WTC11 (cell line): Measurements from ENCODE around the gene CNPY1.

Source experiments
- ATF2 ChIP-seq: sonication (generic); formaldehyde crosslinking; IDR thresholded peaks from 2 replicates; pipeline ENCODE4 v1.8.1; 2022; ENCODE audit warnings: low read depth, missing genetic modification reagents, borderline replicate concordance
- NFE2L1 ChIP-seq: sonication (generic); formaldehyde crosslinking; IDR thresholded peaks from 2 replicates; pipeline ENCODE4 v1.8.1; 2023; ENCODE audit warnings: missing genetic modification reagents
- SMAD4 ChIP-seq: sonication (generic); formaldehyde crosslinking; IDR thresholded peaks from 2 replicates; pipeline ENCODE4 v1.8.0; 2022; ENCODE audit warnings: mild to moderate bottlenecking, missing genetic modification reagents
- TF ChIP-seq, protein P1 (sequence below): fragments of 200-600 bp; IDR thresholded peaks from 2 replicates; pipeline ENCODE4 v1.8.0; 2022; ENCODE audit warnings: antibody characterized with exemption
- TF ChIP-seq, protein P2 (sequence below): sonication (generic); formaldehyde crosslinking; IDR thresholded peaks from 2 replicates; pipeline ENCODE4 v1.8.0; 2022; ENCODE audit warnings: mild to moderate bottlenecking, missing genetic modification reagents

- TF ChIP-seq SMAD4 (CRISPR knock-in tag) (no peak), NFE2L1 (CRISPR knock-in tag) (no peak), ATF2 (CRISPR knock-in tag) (no peak)
- TF ChIP-seq, protein P1, sequence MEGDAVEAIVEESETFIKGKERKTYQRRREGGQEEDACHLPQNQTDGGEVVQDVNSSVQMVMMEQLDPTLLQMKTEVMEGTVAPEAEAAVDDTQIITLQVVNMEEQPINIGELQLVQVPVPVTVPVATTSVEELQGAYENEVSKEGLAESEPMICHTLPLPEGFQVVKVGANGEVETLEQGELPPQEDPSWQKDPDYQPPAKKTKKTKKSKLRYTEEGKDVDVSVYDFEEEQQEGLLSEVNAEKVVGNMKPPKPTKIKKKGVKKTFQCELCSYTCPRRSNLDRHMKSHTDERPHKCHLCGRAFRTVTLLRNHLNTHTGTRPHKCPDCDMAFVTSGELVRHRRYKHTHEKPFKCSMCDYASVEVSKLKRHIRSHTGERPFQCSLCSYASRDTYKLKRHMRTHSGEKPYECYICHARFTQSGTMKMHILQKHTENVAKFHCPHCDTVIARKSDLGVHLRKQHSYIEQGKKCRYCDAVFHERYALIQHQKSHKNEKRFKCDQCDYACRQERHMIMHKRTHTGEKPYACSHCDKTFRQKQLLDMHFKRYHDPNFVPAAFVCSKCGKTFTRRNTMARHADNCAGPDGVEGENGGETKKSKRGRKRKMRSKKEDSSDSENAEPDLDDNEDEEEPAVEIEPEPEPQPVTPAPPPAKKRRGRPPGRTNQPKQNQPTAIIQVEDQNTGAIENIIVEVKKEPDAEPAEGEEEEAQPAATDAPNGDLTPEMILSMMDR: no peak
- TF ChIP-seq, protein P2, sequence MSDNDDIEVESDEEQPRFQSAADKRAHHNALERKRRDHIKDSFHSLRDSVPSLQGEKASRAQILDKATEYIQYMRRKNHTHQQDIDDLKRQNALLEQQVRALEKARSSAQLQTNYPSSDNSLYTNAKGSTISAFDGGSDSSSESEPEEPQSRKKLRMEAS: no peak
Measured at GRCh38 chr7:155581107-155581830, 34.9 kb upstream of the CNPY1 start.
